Uterus (tissue), 4 donors: Measurements from ENCODE around the gene PDPK1. TPM values are rescaled to one million over a fixed set of nuclear protein-coding genes. Genes with fewer than 3 reads are reported as not detected.

Experiments used
- DNase-seq, 2 donors: peaks; one replicate each; pipeline ENCODE4 v3.0.0-alpha.2; 2019 to 2020
- H3K27ac ChIP-seq, 2 donors: fragments of 200-600 bp; sonication (generic); 1 replicate in 1 of 2; 2 replicates in 1 of 2; pipeline ENCODE4 v1.5.1; 2016 to 2018
- H3K27me3 ChIP-seq, 2 donors: fragments of 200-600 bp; sonication (generic); one replicate each; pipeline ENCODE4 v1.5.1; 2018 to 2019; ENCODE audit warnings: control low read depth in 1 of 2
- H3K36me3 ChIP-seq, 2 donors: fragments of 200-600 bp; sonication (generic); one replicate each; pipeline ENCODE4 v1.5.1; 2019; ENCODE audit warnings: control low read depth in 1 of 2
- H3K4me1 ChIP-seq, 2 donors: fragments of 200-600 bp; sonication (generic); one replicate each; pipeline ENCODE4 v1.5.1; 2018 to 2019; ENCODE audit warnings: control low read depth in 1 of 2
- H3K4me3 ChIP-seq, 2 donors: fragments of 200-600 bp; sonication (generic); 1 replicate in 1 of 2; 2 replicates in 1 of 2; pipeline ENCODE4 v1.5.1; 2018 to 2019; ENCODE audit warnings: mild to moderate bottlenecking in 1 of 2
- H3K9me3 ChIP-seq, 2 donors: fragments of 200-600 bp; sonication (generic); one replicate each; pipeline ENCODE4 v1.5.1; 2019; ENCODE audit warnings: control low read depth in 1 of 2
- CTCF ChIP-seq, 4 experiments: fragments of 200-600 bp in 2 of 4; fragments of 450-650 bp in 2 of 4; sonication (generic) in 2 of 4; IDR thresholded peaks; one replicate each; pipeline ENCODE4 v1.5.1; 2016 to 2019; ENCODE audit warnings: antibody characterized with exemption in 4 of 4, mild to moderate bottlenecking in 2 of 4, moderate library complexity in 1 of 4
- POLR2A ChIP-seq, 2 donors: fragments of 450-650 bp; IDR thresholded peaks; one replicate each; pipeline ENCODE4 v1.6.1; 2016; ENCODE audit warnings: antibody characterized with exemption in 2 of 2, mild to moderate bottlenecking in 1 of 2, moderate library complexity in 1 of 2
- intact Hi-C: fragments of 100-400 bp; cut with DNase I; formaldehyde crosslinking; loops from one replicate; pipeline ENCODE4 v1.15.1; 2023; ENCODE audit warnings: low total_unique reads
- total RNA-seq, 4 donors: library from RNA; depleted of rRNA in 3 of 4; stranded (reverse); fragments of >200 nt in 3 of 4; gene quantifications; one replicate each; pipeline versions ENCODE4 v1.1.0 to v1.2.4, GENCODE V29; 2014 to 2023
- donor health status: DM: yes; HTN: yes; CAD: no.

The PDPK1 gene
- total RNA-seq, 4 donors from 2014 or later, result 11.0 to 66.2 (median 23.9) TPM

- intact Hi-C loops, result loop anchor here (10.0 kb wide), 1 partner anchor 159 kb away; no protein-coding TSS in a partner anchor
- Histone ChIP-seq H3K36me3 (no peaks in the 10 kb centered on the region), H3K4me3 (no peak overlapping the region), H3K27me3 (no peaks in the 10 kb centered on the region), H3K9me3 (no peaks in the 10 kb centered on the region), H3K27ac (no peak overlapping the region), H3K4me1 (no peaks in the 10 kb centered on the region)
- no peak for DNase-seq
- TF ChIP-seq CTCF (IDR thresholded peaks at IDR 0.05) (no peak), POLR2A (IDR thresholded peaks at IDR 0.05) (no peak)
Measured at GRCh38 chr16:2493605-2494004, 44.2 kb upstream of the PDPK1 start.

GRCh38 chr16:2494616-2495015, 43.2 kb upstream of the PDPK1 start:
- H3K27me3 ChIP-seq, result no peaks in the 10 kb centered on the region
- H3K36me3 ChIP-seq, result no peaks in the 10 kb centered on the region
- H3K9me3 ChIP-seq, result no peaks in the 10 kb centered on the region
- H3K27ac ChIP-seq, result no peak overlapping the region
- intact Hi-C loops, result loop anchor here (10.0 kb wide), 1 partner anchor 160 kb away; no protein-coding TSS in a partner anchor
- TF ChIP-seq CTCF (IDR thresholded peaks at IDR 0.05), result no peak
- TF ChIP-seq POLR2A (IDR thresholded peaks at IDR 0.05), result no peak
- H3K4me3 ChIP-seq, result no peak overlapping the region
- H3K4me1 ChIP-seq, result no peaks in the 10 kb centered on the region
- no peak for DNase-seq

GRCh38 chr16:2495041-2495440, 42.8 kb upstream of the PDPK1 start:
- H3K27me3 ChIP-seq, result no peaks in the 10 kb centered on the region
- no peak for DNase-seq
- H3K4me1 ChIP-seq, result no peaks in the 10 kb centered on the region
- no peaks in the 10 kb centered on the region for H3K9me3 ChIP-seq
- no peak overlapping the region for H3K4me3 ChIP-seq
- no peak for TF ChIP-seq POLR2A (IDR thresholded peaks at IDR 0.05)
- no peak for TF ChIP-seq CTCF (IDR thresholded peaks at IDR 0.05)
- no peaks in the 10 kb centered on the region for H3K36me3 ChIP-seq
- no peak overlapping the region for H3K27ac ChIP-seq
- intact Hi-C loops, result loop anchor here (10.0 kb wide), 1 partner anchor 160 kb away; no protein-coding TSS in a partner anchor

- H3K27me3 ChIP-seq, result no peaks in the 10 kb centered on the region
- H3K4me3 ChIP-seq, result no peak overlapping the region
- no peaks in the 10 kb centered on the region for H3K4me1 ChIP-seq
- no peak for TF ChIP-seq POLR2A (IDR thresholded peaks at IDR 0.05)
- TF ChIP-seq CTCF (IDR thresholded peaks at IDR 0.05), result no peak
- H3K9me3 ChIP-seq, result no peaks in the 10 kb centered on the region
- H3K36me3 ChIP-seq, result no peaks in the 10 kb centered on the region
- no peak overlapping the region for H3K27ac ChIP-seq
- intact Hi-C loops, result loop anchor here (10.0 kb wide), 1 partner anchor 162 kb away; no protein-coding TSS in a partner anchor
- DNase-seq, result no peak
Measured at GRCh38 chr16:2496223-2497115, 41.4 kb upstream of the PDPK1 start.

GRCh38 chr16:2497116-2497630, 40.6 kb upstream of the PDPK1 start:
- Histone ChIP-seq H3K36me3 (no peaks in the 10 kb centered on the region), H3K27ac (no peak overlapping the region), H3K9me3 (no peaks in the 10 kb centered on the region), H3K4me1 (peaks cover 0 to 7% of the 10 kb centered on the region in 2 donors), H3K4me3 (no peak overlapping the region), H3K27me3 (no peaks in the 10 kb centered on the region)
- intact Hi-C loops, result loop anchor here (10.0 kb wide), 1 partner anchor 162 kb away; no protein-coding TSS in a partner anchor
- no peak for DNase-seq
- TF ChIP-seq CTCF (IDR thresholded peaks at IDR 0.05) (no peak), POLR2A (IDR thresholded peaks at IDR 0.05) (no peak)
